Subcutaneous abdominal adipose tissue (tissue), 5 donors: ENCODE data around the gene SLX9.

Experiments used
- H3K27ac ChIP-seq: one replicate; pipeline ENCODE4 v1.7.0; 2013; ENCODE audit warnings: low read depth, mild to moderate bottlenecking, inconsistent platforms, low read length, moderate library complexity
- H3K27me3 ChIP-seq, 5 donors: one replicate each; pipeline ENCODE4 v1.7.0; 2013; ENCODE audit warnings: low read length in 5 of 5, inconsistent platforms in 1 of 5; ENCODE audit not compliant: control insufficient read depth in 5 of 5, insufficient read depth in 4 of 5
- H3K36me3 ChIP-seq, 5 donors: one replicate each; pipeline ENCODE4 v1.7.0; 2013; ENCODE audit warnings: low read length in 5 of 5; ENCODE audit not compliant: control insufficient read depth in 5 of 5, insufficient read depth in 5 of 5
- H3K4me1 ChIP-seq, 5 donors: one replicate each; pipeline ENCODE4 v1.7.0; 2013; ENCODE audit warnings: low read length in 5 of 5, mild to moderate bottlenecking in 3 of 5, moderate library complexity in 1 of 5; ENCODE audit not compliant: control insufficient read depth in 5 of 5, insufficient read depth in 5 of 5
- H3K4me3 ChIP-seq, 5 donors: one replicate each; pipeline ENCODE4 v1.7.0; 2013; ENCODE audit warnings: low read length in 5 of 5, low read depth in 1 of 5
- H3K9ac ChIP-seq, 5 donors: one replicate each; pipeline ENCODE4 v1.7.0; 2013; ENCODE audit warnings: low read length in 5 of 5, mild to moderate bottlenecking in 4 of 5, moderate library complexity in 3 of 5
- H3K9me3 ChIP-seq, 5 donors: one replicate each; pipeline ENCODE4 v1.7.0; 2013; ENCODE audit warnings: low read length in 5 of 5; ENCODE audit not compliant: control insufficient read depth in 5 of 5
- donor health status: healthy.
- donor health status: healthy.
- donor health status: healthy.
- donor health status: healthy.
- donor health status: healthy.

SLX9 gene

DNA sequence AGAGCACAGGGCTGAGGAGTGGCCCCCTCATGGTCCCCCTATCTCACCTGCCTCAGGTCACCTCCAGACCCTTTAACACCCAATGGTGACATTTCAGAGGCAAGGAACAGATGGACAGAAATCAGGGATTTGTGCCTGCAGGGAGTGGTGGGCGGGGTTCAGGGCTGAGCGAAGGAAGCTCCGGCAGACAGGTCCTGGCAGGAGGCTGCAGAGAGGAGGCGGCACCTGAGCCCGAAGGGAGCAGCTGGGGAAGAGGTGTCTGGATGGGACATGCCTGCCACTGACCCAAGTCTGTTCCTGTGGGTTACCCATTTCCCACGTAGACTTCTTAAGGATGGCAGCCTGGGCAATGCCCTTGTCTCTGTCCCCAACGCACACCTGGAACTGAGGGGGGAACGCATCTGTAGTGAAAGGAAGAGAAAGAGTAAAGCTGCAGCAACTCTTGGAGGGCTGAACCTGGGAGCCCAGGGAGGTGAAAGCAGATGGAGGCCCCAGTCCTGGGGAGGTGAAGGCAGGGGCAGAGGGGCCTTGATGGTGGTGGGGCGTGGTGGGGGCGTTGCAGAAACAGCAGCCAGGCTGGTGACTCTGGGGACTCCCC is 72.9 kb downstream of the SLX9 start:
- Histone ChIP-seq H3K36me3 (no peaks in the 10 kb centered on the region), H3K27me3 (peaks cover 0 to 12% (median 0%) of the 10 kb centered on the region in 5 donors), H3K4me3 (no peak overlapping the region), H3K9ac (no peak overlapping the region), H3K9me3 (peaks cover 0 to 4% (median 0%) of the 10 kb centered on the region in 5 donors), H3K4me1 (peaks cover 0 to 11% (median 10%) of the 10 kb centered on the region in 5 donors), H3K27ac (no peak overlapping the region)

GRCh38 chr21:45013260-45013841 is 73.5 kb downstream of the SLX9 start:
- H3K4me3 ChIP-seq, result no peak overlapping the region
- H3K4me1 ChIP-seq, result peaks cover 0 to 17% (median 10%) of the 10 kb centered on the region in 5 donors
- no peaks in the 10 kb centered on the region for H3K36me3 ChIP-seq
- H3K27me3 ChIP-seq, result peaks cover 0 to 12% (median 0%) of the 10 kb centered on the region in 5 donors
- H3K9me3 ChIP-seq, result peaks cover 0 to 4% (median 0%) of the 10 kb centered on the region in 5 donors
- no peak overlapping the region for H3K9ac ChIP-seq
- H3K27ac ChIP-seq, result no peak overlapping the region

DNA sequence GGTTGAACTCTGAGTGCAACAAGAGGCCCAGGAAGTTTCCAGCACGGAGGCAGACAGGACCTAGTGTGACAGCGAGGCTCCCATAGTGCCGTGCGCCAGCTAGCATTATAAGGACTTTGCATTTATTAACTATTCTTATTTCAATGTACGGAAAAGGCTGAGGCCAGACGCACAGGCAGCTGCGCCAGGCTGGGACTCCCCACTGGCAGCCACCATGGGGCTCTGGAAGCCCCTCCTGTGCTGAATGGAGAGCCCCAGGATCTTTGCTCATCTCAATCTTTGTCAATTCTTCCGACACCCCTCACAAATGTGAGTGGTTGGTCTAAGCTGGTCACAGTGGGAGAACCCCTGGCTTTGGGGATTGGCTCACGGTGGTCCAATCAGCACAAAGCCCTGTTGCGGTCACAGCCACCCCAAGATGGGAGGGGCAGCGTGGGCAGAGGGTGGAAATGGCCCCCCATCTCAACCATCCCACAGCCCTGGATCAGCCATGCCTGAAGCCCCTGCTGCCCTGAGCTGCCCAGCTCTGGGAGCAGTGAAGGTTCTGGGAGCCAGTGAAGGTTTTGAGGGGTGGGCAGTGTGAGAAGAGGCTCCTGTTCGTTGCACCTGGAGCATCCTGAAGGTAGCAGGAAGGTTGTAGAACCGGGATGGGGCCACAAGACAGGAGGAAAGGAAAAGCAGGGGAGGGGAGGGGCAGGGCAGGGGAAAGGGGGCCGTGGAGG is 75.1 kb downstream of the SLX9 start:
- no peaks in the 10 kb centered on the region for H3K36me3 ChIP-seq
- H3K9ac ChIP-seq, result no peak overlapping the region
- peaks cover 0 to 23% (median 10%) of the 10 kb centered on the region in 5 donors for H3K4me1 ChIP-seq
- H3K27ac ChIP-seq, result no peak overlapping the region
- no peaks in the 10 kb centered on the region for H3K9me3 ChIP-seq
- no peak overlapping the region for H3K4me3 ChIP-seq
- H3K27me3 ChIP-seq, result peaks cover 0 to 12% (median 2%) of the 10 kb centered on the region in 5 donors

GRCh38 chr21:45015469-45015860 is 75.6 kb downstream of the SLX9 start:
- Histone ChIP-seq H3K4me1 (peaks cover 0 to 28% (median 12%) of the 10 kb centered on the region in 5 donors), H3K4me3 (no peak overlapping the region), H3K9ac (no peak overlapping the region), H3K27ac (no peak overlapping the region), H3K9me3 (no peaks in the 10 kb centered on the region), H3K36me3 (no peaks in the 10 kb centered on the region), H3K27me3 (peaks cover 0 to 12% (median 3%) of the 10 kb centered on the region in 5 donors)

DNA sequence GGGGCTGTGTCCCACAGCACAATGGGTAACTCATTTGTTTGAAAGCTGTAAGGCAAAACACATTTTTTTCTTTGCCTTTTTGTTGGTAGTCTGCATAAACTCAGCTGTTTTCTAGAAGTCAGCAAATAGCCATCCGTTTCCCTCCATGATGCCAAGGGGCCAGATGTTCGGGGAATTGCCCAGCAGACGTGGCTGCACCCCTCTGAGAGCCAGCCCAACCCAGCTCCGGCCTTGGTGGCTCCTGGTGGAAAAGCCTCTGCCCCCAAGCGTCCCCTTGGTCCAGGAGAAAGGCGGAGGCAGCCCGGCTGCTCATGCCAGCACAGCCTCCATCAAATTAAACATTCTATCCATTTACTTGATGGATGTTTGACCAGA is 76.2 kb downstream of the SLX9 start:
- Histone ChIP-seq H3K4me1 (peaks cover 0 to 34% (median 14%) of the 10 kb centered on the region in 5 donors), H3K4me3 (no peak overlapping the region), H3K9me3 (no peaks in the 10 kb centered on the region), H3K27ac (no peak overlapping the region), H3K9ac (no peak overlapping the region), H3K36me3 (no peaks in the 10 kb centered on the region), H3K27me3 (peaks cover 0 to 12% (median 3%) of the 10 kb centered on the region in 5 donors)

GRCh38 chr21:45016406-45017038 is 76.7 kb downstream of the SLX9 start:
- H3K4me3 ChIP-seq, result no peak overlapping the region
- H3K9ac ChIP-seq, result no peak overlapping the region
- H3K4me1 ChIP-seq, result peaks cover 0 to 39% (median 14%) of the 10 kb centered on the region in 5 donors
- no peaks in the 10 kb centered on the region for H3K36me3 ChIP-seq
- H3K27me3 ChIP-seq, result peaks cover 0 to 12% (median 3%) of the 10 kb centered on the region in 5 donors
- no peaks in the 10 kb centered on the region for H3K9me3 ChIP-seq
- H3K27ac ChIP-seq, result no peak overlapping the region

GRCh38 chr21:45017039-45017960 is 77.5 kb downstream of the SLX9 start:
- Histone ChIP-seq H3K4me3 (no peak overlapping the region), H3K27ac (no peak overlapping the region), H3K9ac (no peak overlapping the region), H3K9me3 (no peaks in the 10 kb centered on the region), H3K27me3 (peaks cover 0 to 8% (median 3%) of the 10 kb centered on the region in 5 donors), H3K4me1 (peaks cover 0 to 46% (median 13%) of the 10 kb centered on the region in 5 donors), H3K36me3 (no peaks in the 10 kb centered on the region)

GRCh38 chr21:45018131-45019075 is 78.6 kb downstream of the SLX9 start:
- no peak overlapping the region for H3K27ac ChIP-seq
- peaks cover 0 to 5% (median 0%) of the 10 kb centered on the region in 5 donors for H3K27me3 ChIP-seq
- peaks cover 0 to under 1% (median 0%) of the 10 kb centered on the region in 5 donors for H3K9me3 ChIP-seq
- H3K9ac ChIP-seq, result no peak overlapping the region
- H3K4me3 ChIP-seq, result peak overlapping the region in 3 of 5 donors; percentile 39 to 59 (median 48)
- H3K4me1 ChIP-seq, result peaks cover 0 to 41% (median 8%) of the 10 kb centered on the region in 5 donors
- H3K36me3 ChIP-seq, result no peaks in the 10 kb centered on the region
